HG02642 (cell line): ENCODE measurements around the gene FLAD1.

Experiments used
- ATAC-seq: cut with Tn5 transposase; IDR thresholded peaks from one replicate; pipeline ENCODE4 v1.9.1; 2021; ENCODE audit warnings: mild to moderate bottlenecking; ENCODE audit not compliant: unreplicated experiment, poor library complexity

Gene FLAD1

DNA sequence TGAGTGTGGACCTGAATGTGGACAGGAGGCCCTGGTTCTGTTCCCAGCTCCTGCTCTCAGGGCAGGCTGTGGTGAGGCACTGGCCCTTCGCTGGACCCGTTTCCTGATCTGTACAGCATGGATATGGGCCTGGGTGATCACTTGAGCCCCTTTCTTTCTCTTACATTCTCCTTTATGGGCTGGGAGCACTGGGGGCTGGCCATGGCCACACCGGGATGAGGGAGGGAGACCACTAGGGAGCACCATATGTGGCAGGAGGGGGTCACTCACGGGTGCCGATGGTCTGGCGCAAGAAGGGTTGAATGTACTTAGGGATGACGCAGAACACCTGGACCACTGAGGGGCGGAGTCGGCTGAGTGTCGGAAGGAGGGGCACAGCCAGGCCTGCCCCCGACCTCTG lies 47.8 kb downstream of the FLAD1 start:
- ATAC-seq: no peak

DNA sequence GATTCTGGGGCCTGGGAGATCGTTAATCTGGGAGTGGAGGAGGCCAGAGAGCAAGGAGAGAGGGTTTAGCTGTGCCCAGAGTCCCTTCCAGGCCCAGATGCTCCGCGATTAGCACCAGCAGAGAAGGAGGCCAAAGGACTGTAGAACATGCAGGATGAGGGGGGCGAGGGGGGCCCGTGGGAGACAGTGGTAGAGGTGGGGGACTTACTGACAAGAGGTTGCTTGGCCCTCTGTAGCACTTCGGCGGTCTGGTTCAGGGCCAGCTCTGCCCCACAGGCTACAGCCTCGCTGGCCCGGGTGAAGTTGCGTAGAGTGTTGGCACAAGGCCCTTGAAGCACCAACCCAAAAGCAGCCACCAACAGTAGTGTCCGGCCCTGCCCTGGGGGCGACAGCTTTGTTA lies 49.7 kb downstream of the FLAD1 start:
- no peak for ATAC-seq

DNA sequence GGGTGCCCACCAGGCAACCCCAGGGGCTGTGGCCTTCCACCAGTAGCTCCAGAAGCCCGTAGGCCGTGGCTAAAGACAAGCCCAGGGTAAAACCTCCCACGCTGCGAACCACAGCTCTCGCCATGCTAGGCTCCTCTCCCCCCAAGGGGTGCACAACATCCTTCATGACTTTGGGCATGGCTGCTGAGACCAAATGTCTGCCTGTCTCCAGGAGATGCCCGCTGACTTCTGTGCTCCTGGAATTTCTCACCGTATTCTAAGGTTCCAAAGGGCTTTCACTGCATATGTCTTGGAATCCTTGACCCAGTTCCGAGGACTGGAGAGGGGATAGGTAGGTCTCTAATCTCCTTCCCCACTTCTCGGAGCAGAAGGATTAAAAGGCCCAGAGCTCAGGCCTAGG lies 50.4 kb downstream of the FLAD1 start, which contains the start of the genes DCST1 and DCST2:
Gene DCST1, plus strand, starts transcription at position 301 of the 400 bp plus-strand sequence. CDS start 213 bp downstream, outside the sequence.
Gene DCST2, minus strand, starts transcription at position 258 of the 400 bp plus-strand sequence. Its CDS starts 80 bp downstream, at position 178.
- ATAC-seq: no peak

DNA sequence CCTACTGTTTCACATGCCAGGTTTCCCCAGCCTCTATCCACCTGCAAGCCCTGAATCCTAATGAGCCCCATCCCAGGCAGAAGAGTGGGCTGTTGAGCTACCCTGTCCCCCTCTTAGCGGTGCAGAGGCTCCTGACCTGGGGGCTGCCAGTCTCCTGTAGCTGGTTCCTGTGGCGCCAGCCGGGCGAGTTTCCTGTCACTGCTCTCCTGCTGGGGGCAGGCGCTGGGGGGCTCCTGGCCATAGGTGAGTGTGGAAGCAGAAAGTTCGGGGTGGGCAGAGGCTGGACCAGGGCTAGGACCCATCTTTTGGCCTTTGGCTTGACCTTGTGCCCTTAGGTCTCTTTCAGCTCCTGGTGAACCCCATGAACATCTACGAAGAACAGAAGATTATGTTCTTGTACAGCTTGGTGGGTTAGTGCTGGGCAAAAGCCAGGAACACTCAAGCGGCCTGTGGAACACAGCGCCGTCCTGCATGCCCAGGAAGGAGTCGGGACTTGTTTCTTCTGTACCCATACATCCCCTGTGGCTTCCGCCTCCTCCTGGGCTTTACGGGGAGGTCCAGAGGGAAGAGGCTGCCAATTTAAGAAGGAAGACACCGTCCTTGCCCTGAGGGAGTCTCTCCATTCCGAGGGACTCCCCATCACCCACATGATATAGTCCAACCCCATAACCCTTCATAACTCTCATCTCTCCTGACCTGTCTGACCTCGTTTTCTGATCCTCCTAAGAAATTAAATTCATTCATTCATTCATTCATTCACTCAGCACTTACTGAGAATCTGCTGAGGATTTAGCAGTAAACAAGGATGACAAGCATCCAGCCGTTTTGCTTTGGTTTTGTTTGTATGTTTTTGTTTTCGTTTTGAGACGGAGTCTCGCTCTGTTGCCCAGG lies 51.4 kb downstream of the FLAD1 start:
- no peak for ATAC-seq

GRCh38 chr1:155035936-155036335 lies 52.8 kb downstream of the FLAD1 start:
- no peak for ATAC-seq

- no peak for ATAC-seq
These were observed 53.9 kb downstream of the FLAD1 start for GRCh38 chr1:155037043-155037442.

DNA sequence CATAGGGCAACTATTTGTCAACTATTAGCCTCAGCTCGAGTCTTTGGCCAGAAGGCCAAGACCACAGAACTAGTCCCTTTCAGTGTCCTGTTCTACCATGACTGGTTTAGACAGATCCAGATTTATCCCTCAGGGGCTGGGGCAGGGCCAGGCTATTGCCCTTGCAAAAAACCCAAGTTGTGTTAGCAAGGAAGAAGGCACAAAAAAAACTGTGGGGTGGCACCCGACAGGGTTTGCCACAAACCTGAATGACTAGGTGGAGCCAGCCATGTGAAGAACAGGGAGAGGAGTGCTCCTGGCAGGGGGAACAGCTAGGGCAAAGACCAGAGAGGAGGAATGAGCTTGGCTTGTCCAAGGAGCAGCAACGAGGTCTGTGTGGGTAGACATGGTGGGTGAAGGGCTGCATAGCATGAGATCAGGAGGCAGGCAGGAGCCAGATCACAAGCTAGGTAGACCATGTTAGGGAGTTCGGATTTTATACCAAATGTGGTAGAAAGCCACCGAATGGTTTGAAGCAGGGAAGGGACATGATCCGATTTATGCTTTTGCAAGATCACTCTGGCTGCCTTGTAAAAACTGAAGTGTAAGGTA lies 54.8 kb downstream of the FLAD1 start:
- ATAC-seq: no peak

DNA sequence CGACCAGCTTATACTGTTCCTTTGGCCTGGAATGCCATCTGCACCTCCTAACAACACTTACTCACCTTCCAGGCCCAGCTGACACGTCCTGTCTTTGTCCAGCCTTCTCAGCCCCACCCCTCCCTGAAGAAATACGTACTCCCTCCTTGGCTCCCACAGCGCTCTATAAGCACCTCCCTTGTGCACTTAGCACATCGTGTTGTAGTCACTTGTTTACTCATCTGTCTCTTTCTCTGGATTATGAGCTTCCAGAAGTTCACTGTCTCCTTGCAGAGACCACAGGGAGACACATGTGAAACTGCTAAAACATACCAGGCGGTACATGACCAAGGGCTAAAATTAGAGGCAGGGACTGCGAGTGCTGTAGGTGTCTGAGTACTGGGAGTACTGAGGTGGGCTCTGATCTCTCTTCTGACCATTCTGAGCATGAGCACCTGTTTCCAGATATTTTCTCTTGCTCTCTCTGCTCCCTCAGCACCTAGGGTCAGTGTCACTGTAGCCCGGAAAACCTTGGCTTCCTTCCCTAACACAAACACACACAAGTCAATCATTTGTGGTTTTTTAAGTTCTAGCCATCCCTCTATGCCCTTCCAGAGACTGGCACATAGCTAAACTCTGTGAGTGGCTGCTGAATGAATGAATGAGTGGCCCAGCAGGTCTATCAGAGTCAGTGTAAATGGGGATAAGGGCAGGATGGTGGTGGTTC lies 55.6 kb downstream of the FLAD1 start:
- ATAC-seq: no peak

- no peak for ATAC-seq
These were observed 56.1 kb downstream of the FLAD1 start for GRCh38 chr1:155039308-155039669.

- no peak for ATAC-seq
These were observed 57.4 kb downstream of the FLAD1 start for GRCh38 chr1:155040358-155041093.
